H1 (cell line): ENCODE measurements around the gene NRIP2. TPM values are rescaled to one million over a fixed set of nuclear protein-coding genes. Genes with fewer than 3 reads are reported as not detected.

Experiments
- CTCF ChIA-PET: fragments of 300-600 bp; sonication (Branson Sonifier 250); formaldehyde crosslinking; loops from one replicate; lab custom pipeline; 2021; ENCODE audit not compliant: partially characterized antibody; lab: Charles Lee
- POLR2A ChIA-PET: fragments of 300-600 bp; sonication (Branson Sonifier 250); formaldehyde crosslinking; loops from one replicate; lab custom pipeline; 2021; ENCODE audit warnings: inconsistent platforms; ENCODE audit not compliant: partially characterized antibody; lab: Charles Lee
- DNase-seq, 2 experiments: peaks; one replicate each; pipeline versions ENCODE4 v3.0.0 to v3.0.0-alpha.2; 2010 to 2022; ENCODE audit warnings: low spot score in 2 of 2, low read depth in 1 of 2, mixed read lengths in 1 of 2
- FAIRE-seq: peaks from 2 replicates; lab custom pipeline; 2011; peaks lifted over from hg19 to GRCh38; lab: Jason Lieb, UNC
- H2AFZ ChIP-seq: 2 replicates; pipeline ENCODE4 v1.8.1; 2012; ENCODE audit warnings: low read length, inconsistent platforms
- H2AK5ac ChIP-seq: 2 replicates; pipeline ENCODE4 v1.6.1; 2013; ENCODE audit warnings: low read depth, low read length
- H2BK120ac ChIP-seq: replicated peaks from 2 replicates; pipeline ENCODE3; 2013; ENCODE audit warnings: low read depth, low read length, inconsistent platforms
- H2BK12ac ChIP-seq: 2 replicates; pipeline ENCODE4 v1.6.1; 2013; ENCODE audit warnings: low read depth, low read length
- H2BK15ac ChIP-seq: 2 replicates; pipeline ENCODE4 v1.6.1; 2013; ENCODE audit warnings: low read length
- H2BK20ac ChIP-seq: 2 replicates; pipeline ENCODE4 v1.6.1; 2013; ENCODE audit warnings: low read length
- H2BK5ac ChIP-seq: 2 replicates; pipeline ENCODE4 v1.6.1; 2013; ENCODE audit warnings: low read depth, low read length
- H3K14ac ChIP-seq: 2 replicates; pipeline ENCODE4 v1.6.1; 2013; ENCODE audit warnings: inconsistent platforms; ENCODE audit not compliant: insufficient read length
- H3K18ac ChIP-seq: 2 replicates; pipeline ENCODE4 v1.6.1; 2013; ENCODE audit warnings: low read length; ENCODE audit errors: extremely low read depth
- H3K23ac ChIP-seq: 2 replicates; pipeline ENCODE4 v1.6.1; 2013; ENCODE audit warnings: inconsistent platforms; ENCODE audit not compliant: insufficient read length
- H3K23me2 ChIP-seq: 2 replicates; pipeline ENCODE4 v1.6.1; 2013; ENCODE audit warnings: low read depth, low read length
- H3K27ac ChIP-seq: 2 replicates; pipeline ENCODE4 v1.6.1; 2011; ENCODE audit warnings: low read depth, low read length, inconsistent platforms
- H3K27me3 ChIP-seq, 4 experiments: replicated peaks in 1 of 4; 1 replicate in 1 of 4; 2 replicates in 3 of 4; pipeline versions ENCODE4 v1.6.1 to v1.8.1; 2011 to 2013; ENCODE audit warnings: low read length in 3 of 4, mild to moderate bottlenecking in 3 of 4, inconsistent platforms in 2 of 4, mixed read lengths in 2 of 4, moderate library complexity in 1 of 4; ENCODE audit not compliant: control insufficient read depth in 3 of 4, insufficient read depth in 3 of 4; ENCODE audit errors: extremely low read depth in 1 of 4
- H3K36me3 ChIP-seq, 4 experiments: 2 replicates each; pipeline versions ENCODE4 v1.6.1 to v1.8.1; 2011 to 2013; ENCODE audit warnings: mild to moderate bottlenecking in 4 of 4, low read length in 3 of 4, moderate library complexity in 2 of 4, control low read depth in 1 of 4, inconsistent platforms in 1 of 4; ENCODE audit not compliant: insufficient read depth in 4 of 4, control insufficient read depth in 2 of 4
- H3K4ac ChIP-seq: replicated peaks from 2 replicates; pipeline ENCODE3; 2013; ENCODE audit warnings: low read length, low read depth, mixed read lengths, inconsistent platforms; ENCODE audit not compliant: insufficient read length
- H3K4me1 ChIP-seq, 4 experiments: replicated peaks in 1 of 4; 1 replicate in 1 of 4; 2 replicates in 3 of 4; pipeline versions ENCODE4 v1.6.1 to v1.8.1; 2011 to 2013; ENCODE audit warnings: low read length in 3 of 4, inconsistent platforms in 2 of 4, mixed read lengths in 1 of 4; ENCODE audit not compliant: insufficient read depth in 4 of 4, control insufficient read depth in 3 of 4
- H3K4me2 ChIP-seq, 2 experiments: 2 replicates each; pipeline versions ENCODE4 v1.6.1 to v1.8.1; 2011 to 2013; ENCODE audit warnings: low read depth in 2 of 2, low read length in 2 of 2, control low read depth in 1 of 2, inconsistent platforms in 1 of 2, mild to moderate bottlenecking in 1 of 2; ENCODE audit not compliant: insufficient read depth in 1 of 2
- H3K4me3 ChIP-seq, 4 experiments: fragments of 200-600, 300-600 bp in 1 of 4; sonication (generic), shearing (Covaris generic), sonication (Bioruptor Twin) in 1 of 4; 2 replicates each; pipeline versions ENCODE4 v1.5.1 to v1.8.1; 2011 to 2016; ENCODE audit warnings: low read length in 4 of 4, low read depth in 3 of 4, control low read depth in 2 of 4, inconsistent platforms in 2 of 4, mild to moderate bottlenecking in 2 of 4, mixed read lengths in 1 of 4, moderate library complexity in 1 of 4; ENCODE audit not compliant: insufficient read depth in 2 of 4; ENCODE audit errors: extremely low read depth in 1 of 4
- H3K56ac ChIP-seq: replicated peaks from 2 replicates; pipeline ENCODE3; 2013; ENCODE audit warnings: low read depth, mild to moderate bottlenecking, mixed read lengths, low read length, inconsistent platforms; ENCODE audit not compliant: insufficient read length
- H3K79me1 ChIP-seq: 2 replicates; pipeline ENCODE4 v1.6.1; 2013; ENCODE audit warnings: low read depth, low read length, control low read depth
- H3K79me2 ChIP-seq, 2 experiments: 2 replicates each; pipeline versions ENCODE4 v1.6.1 to v1.8.1; 2012 to 2013; ENCODE audit warnings: low read length in 2 of 2, mild to moderate bottlenecking in 2 of 2, inconsistent platforms in 1 of 2; ENCODE audit not compliant: insufficient read depth in 2 of 2, control insufficient read depth in 1 of 2
- H3K9ac ChIP-seq, 4 experiments: replicated peaks in 1 of 4; 1 replicate in 1 of 4; 2 replicates in 3 of 4; pipeline versions ENCODE4 v1.6.1 to v1.8.1; 2011 to 2013; ENCODE audit warnings: low read depth in 3 of 4, low read length in 3 of 4, control low read depth in 2 of 4, mild to moderate bottlenecking in 2 of 4, moderate library complexity in 2 of 4, inconsistent platforms in 1 of 4; ENCODE audit errors: extremely low read depth in 1 of 4
- H3K9me3 ChIP-seq, 2 experiments: 2 replicates each; pipeline versions ENCODE4 v1.6.1 to v1.8.1; 2012 to 2013; ENCODE audit warnings: mild to moderate bottlenecking in 2 of 2, moderate library complexity in 2 of 2, control low read depth in 1 of 2, inconsistent platforms in 1 of 2, low read depth in 1 of 2, low read length in 1 of 2, mixed read lengths in 1 of 2; ENCODE audit not compliant: insufficient read depth in 2 of 2
- H4K20me1 ChIP-seq, 2 experiments: replicated peaks in 1 of 2; 2 replicates each; pipeline versions ENCODE3 to v1.8.1; 2011 to 2013; ENCODE audit warnings: inconsistent platforms in 2 of 2, low read length in 2 of 2, mild to moderate bottlenecking in 1 of 2; ENCODE audit not compliant: insufficient read depth in 2 of 2, control insufficient read depth in 1 of 2
- H4K5ac ChIP-seq: 2 replicates; pipeline ENCODE4 v1.6.1; 2013; ENCODE audit warnings: low read length, low read depth, mixed read lengths, inconsistent platforms; ENCODE audit not compliant: insufficient read length
- H4K8ac ChIP-seq: 2 replicates; pipeline ENCODE4 v1.8.0; 2013; ENCODE audit warnings: mild to moderate bottlenecking, moderate library complexity, low read length, inconsistent platforms; ENCODE audit not compliant: insufficient read depth; ENCODE audit errors: extremely low read depth
- H4K91ac ChIP-seq: replicated peaks from 2 replicates; pipeline ENCODE3; 2013; ENCODE audit warnings: low read length, mixed read lengths, inconsistent platforms; ENCODE audit not compliant: insufficient read length
- GABPA ChIP-seq: IDR thresholded peaks from 2 replicates; pipeline ENCODE4 v1.6.1; 2011; ENCODE audit warnings: mild to moderate bottlenecking, low read length, moderate library complexity, borderline replicate concordance; ENCODE audit not compliant: insufficient read depth
- RXRA ChIP-seq: IDR thresholded peaks from 2 replicates; pipeline ENCODE4 v1.6.1; 2011; ENCODE audit warnings: low read depth, mild to moderate bottlenecking, low read length, moderate library complexity; ENCODE audit not compliant: insufficient read depth
- ZNF274 ChIP-seq: IDR thresholded peaks from 2 replicates; pipeline ENCODE4 v1.7.0; 2012; ENCODE audit warnings: low read length, borderline replicate concordance; ENCODE audit errors: extremely low read depth
- WGBS, 2 experiments: shearing (Covaris generic) in 1 of 2; methylation state at CpG; one replicate each; pipeline versions ENCODE4 v1.1.6 to v1.1.7; 2013 to 2015; ENCODE audit warnings: low lambda C conversion rate in 2 of 2, mixed read lengths in 2 of 2, inconsistent platforms in 1 of 2, low coverage in 1 of 2, missing lambda C conversion rate in 1 of 2; ENCODE audit not compliant: insufficient replicate concordance in 2 of 2, insufficient coverage in 1 of 2, insufficient read length in 1 of 2; ENCODE audit errors: extremely low coverage in 1 of 2, missing lambda C conversion rate in 1 of 2; 5-methylcytosine and 5-hydroxymethylcytosine counted together
- polyA plus RNA-seq, 7 experiments: library from polyadenylated mRNA; depleted of rRNA in 3 of 7; stranded (reverse) in 5 of 7; unstranded in 2 of 7; fragments of >200 nt in 5 of 7; fragments of 200-250 nt in 2 of 7; gene quantifications; 1 replicate in 5 of 7; 2 replicates in 1 of 7; 4 replicates in 1 of 7; pipeline versions ENCODE4 v1.2.1 to v1.2.3, GENCODE V29; 2011 to 2013; ENCODE audit warnings: missing spikeins in 2 of 7, mixed read lengths in 2 of 7
- total RNA-seq: library from RNA; stranded (reverse); fragmentation: NEBNext Ultra II Directional; extraction: Animal tissue kit (Norgen Biotek cat#: 25700); gene quantifications from 2 replicates; pipeline ENCODE4 v1.2.1, GENCODE V29; 2021

Gene NRIP2
- total and polyA plus RNA-seq, 2 of the 8 experiments (the other 6 are each of a cell fraction or from before 2014, with no cell fraction given) = 0.06 TPM; not detected in 1

GRCh38 chr12:2855546-2855945 is 20.7 kb upstream of the NRIP2 start:
- no peaks in the 10 kb centered on the region for H3K23me2 ChIP-seq
- H2BK12ac ChIP-seq = no peak overlapping the region
- no peak overlapping the region for H2AK5ac ChIP-seq
- no peaks in the 10 kb centered on the region for H3K79me2 ChIP-seq
- WGBS, 2 experiments = 96% methylated on average over 7 of the region's 7 CpGs; no CpG with 5 or more reads in 1 of the 2 experiments
- no peak for FAIRE-seq
- peaks cover 3 to 5% of the 10 kb centered on the region in 2 experiments for H4K20me1 ChIP-seq
- no peak overlapping the region for H3K14ac ChIP-seq
- H3K4ac ChIP-seq = no peak overlapping the region
- H3K36me3 ChIP-seq = peaks cover 0 to 19% (median 12%) of the 10 kb centered on the region in 4 experiments; a peak in 4 of 8 replicates
- POLR2A ChIA-PET = interaction anchor here (0.8 to 3.7 kb wide), 8 partner anchors 8 to 106 kb away, joined by 3 to 12 read pairs (median 4); partner anchors contain the start of gene TULP3
- H4K8ac ChIP-seq = no peak overlapping the region
- H3K4me1 ChIP-seq = peaks cover 0 to 6% (median under 1%) of the 10 kb centered on the region in 4 experiments; a peak in 4 of 7 replicates
- no peak overlapping the region for H2BK20ac ChIP-seq
- CTCF ChIA-PET = interaction anchor here (1.2 to 6.5 kb wide), 7 partner anchors 9 to 172 kb away, joined by 4 to 84 read pairs (median 6); partner anchors contain the start of gene NRIP2
- no peak overlapping the region for H3K4me3 ChIP-seq
- no peaks in the 10 kb centered on the region for H3K9me3 ChIP-seq
- no peak overlapping the region for H3K56ac ChIP-seq
- H3K18ac ChIP-seq = no peak overlapping the region
- no peak for TF ChIP-seq ZNF274
- TF ChIP-seq GABPA = no peak
- TF ChIP-seq RXRA = no peak
- TF ChIP-seq, all 59 proteins: peak for 0
- H3K4me2 ChIP-seq = no peak overlapping the region
- H4K5ac ChIP-seq = no peak overlapping the region
- H2BK15ac ChIP-seq = no peak overlapping the region
- H3K79me1 ChIP-seq = no peaks in the 10 kb centered on the region
- H2AFZ ChIP-seq = no peak overlapping the region
- H2BK120ac ChIP-seq = no peak overlapping the region
- H4K91ac ChIP-seq = no peak overlapping the region
- H2BK5ac ChIP-seq = no peak overlapping the region
- H3K27me3 ChIP-seq = no peaks in the 10 kb centered on the region
- no peak overlapping the region for H3K23ac ChIP-seq
- DNase-seq = no peak
- H3K9ac ChIP-seq = no peak overlapping the region
- no peak overlapping the region for H3K27ac ChIP-seq
